ENCODE measurements around the gene CEP63.
"Not testable (repeated sequence)": the region's sequence is repeated elsewhere in the genome, so short reads cannot be mapped to it uniquely, and the experiment has no call there.

CEP63 gene

GRCh38 chr3:134563601-134564000 lies 77.7 kb downstream of the CEP63 start:
- peaks cover 1% of the 10 kb centered on the region for H3K9me3 Mint-ChIP-seq
- H3K4me3 Mint-ChIP-seq, result no peak overlapping the region
- no peak overlapping the region for H3K27ac Mint-ChIP-seq
- H3K36me3 Mint-ChIP-seq, result peaks cover 51% of the 10 kb centered on the region
- H3K4me1 Mint-ChIP-seq, result no peaks in the 10 kb centered on the region
- no peak for ATAC-seq
- no peaks in the 10 kb centered on the region for H3K27me3 Mint-ChIP-seq

GRCh38 chr3:134564991-134565390 lies 79.1 kb downstream of the CEP63 start:
- no peak for ATAC-seq
- H3K36me3 Mint-ChIP-seq, result peaks cover 39% of the 10 kb centered on the region
- H3K4me1 Mint-ChIP-seq, result no peaks in the 10 kb centered on the region
- H3K27ac Mint-ChIP-seq, result no peak overlapping the region
- H3K27me3 Mint-ChIP-seq, result no peaks in the 10 kb centered on the region
- no peak overlapping the region for H3K4me3 Mint-ChIP-seq
- peaks cover 7% of the 10 kb centered on the region for H3K9me3 Mint-ChIP-seq

GRCh38 chr3:134567605-134568004 lies 81.7 kb downstream of the CEP63 start:
- peaks cover 26% of the 10 kb centered on the region for H3K36me3 Mint-ChIP-seq
- H3K27me3 Mint-ChIP-seq, result no peaks in the 10 kb centered on the region
- no peak for ATAC-seq
- peaks cover 18% of the 10 kb centered on the region for H3K9me3 Mint-ChIP-seq
- no peak overlapping the region for H3K4me3 Mint-ChIP-seq
- no peak overlapping the region for H3K27ac Mint-ChIP-seq
- no peaks in the 10 kb centered on the region for H3K4me1 Mint-ChIP-seq

- H3K4me1 Mint-ChIP-seq, result no peaks in the 10 kb centered on the region
- H3K36me3 Mint-ChIP-seq, result peaks cover 17% of the 10 kb centered on the region
- no peak for ATAC-seq
- H3K9me3 Mint-ChIP-seq, result peaks cover 23% of the 10 kb centered on the region
- H3K27ac Mint-ChIP-seq, result no peak overlapping the region
- H3K4me3 Mint-ChIP-seq, result no peak overlapping the region
- no peaks in the 10 kb centered on the region for H3K27me3 Mint-ChIP-seq
Observed at GRCh38 chr3:134568790-134569189, 82.9 kb downstream of the CEP63 start.

- peaks cover 26% of the 10 kb centered on the region for H3K9me3 Mint-ChIP-seq
Observed at GRCh38 chr3:134569899-134570298, 84.0 kb downstream of the CEP63 start.

GRCh38 chr3:134576426-134576825 lies 90.6 kb downstream of the CEP63 start:
- Mint-ChIP-seq H3K27me3 (no peaks in the 10 kb centered on the region), H3K4me3 (no peak overlapping the region), H3K4me1 (no peaks in the 10 kb centered on the region), H3K27ac (no peak overlapping the region), H3K9me3 (peaks cover 14% of the 10 kb centered on the region), H3K36me3 (peaks cover 11% of the 10 kb centered on the region)
- ATAC-seq, result no peak

More at GRCh38 chr3:134569899-134570298, 84.0 kb downstream of the CEP63 start:
- peaks cover 14% of the 10 kb centered on the region for H3K36me3 Mint-ChIP-seq
- not testable (repeated sequence) for H3K4me3 Mint-ChIP-seq, ATAC-seq, H3K27me3 Mint-ChIP-seq, H3K27ac Mint-ChIP-seq, H3K4me1 Mint-ChIP-seq

- Mint-ChIP-seq H3K36me3 (peaks cover 11% of the 10 kb centered on the region), H3K27me3 (no peaks in the 10 kb centered on the region), H3K4me3 (no peak overlapping the region), H3K27ac (no peak overlapping the region), H3K4me1 (no peaks in the 10 kb centered on the region), H3K9me3 (peaks cover 14% of the 10 kb centered on the region)
- ATAC-seq, result no peak
Observed at GRCh38 chr3:134576831-134577230, 91.0 kb downstream of the CEP63 start.

GRCh38 chr3:134579141-134579665 lies 93.3 kb downstream of the CEP63 start:
- Mint-ChIP-seq H3K36me3 (peaks cover 6% of the 10 kb centered on the region), H3K27ac (no peak overlapping the region), H3K9me3 (peaks cover 7% of the 10 kb centered on the region), H3K27me3 (no peaks in the 10 kb centered on the region), H3K4me1 (no peaks in the 10 kb centered on the region), H3K4me3 (no peak overlapping the region)
- ATAC-seq, result no peak

GRCh38 chr3:134590766-134591165 lies 104.9 kb downstream of the CEP63 start:
- ATAC-seq, result no peak
- no peak overlapping the region for H3K27ac Mint-ChIP-seq
- H3K9me3 Mint-ChIP-seq, result no peaks in the 10 kb centered on the region
- H3K36me3 Mint-ChIP-seq, result no peaks in the 10 kb centered on the region
- no peak overlapping the region for H3K4me3 Mint-ChIP-seq
- peaks cover 17% of the 10 kb centered on the region for H3K27me3 Mint-ChIP-seq
- H3K4me1 Mint-ChIP-seq, result no peaks in the 10 kb centered on the region

GRCh38 chr3:134592806-134593205 lies 106.9 kb downstream of the CEP63 start:
- ATAC-seq, result no peak
- no peaks in the 10 kb centered on the region for H3K4me1 Mint-ChIP-seq

GRCh38 chr3:134594331-134594741 lies 108.5 kb downstream of the CEP63 start:
- Mint-ChIP-seq H3K36me3 (no peaks in the 10 kb centered on the region), H3K27ac (no peak overlapping the region), H3K27me3 (peaks cover 10% of the 10 kb centered on the region), H3K9me3 (no peaks in the 10 kb centered on the region), H3K4me3 (no peak overlapping the region), H3K4me1 (no peaks in the 10 kb centered on the region)
- no peak for ATAC-seq

More at GRCh38 chr3:134592806-134593205, 106.9 kb downstream of the CEP63 start:
- peaks cover 10% of the 10 kb centered on the region for H3K27me3 Mint-ChIP-seq
- no peaks in the 10 kb centered on the region for H3K9me3 Mint-ChIP-seq
- no peak overlapping the region for H3K27ac Mint-ChIP-seq
- no peak overlapping the region for H3K4me3 Mint-ChIP-seq
- no peaks in the 10 kb centered on the region for H3K36me3 Mint-ChIP-seq

GRCh38 chr3:134594986-134595385 lies 109.1 kb downstream of the CEP63 start:
- not testable (repeated sequence) for H3K27ac Mint-ChIP-seq, ATAC-seq, H3K4me3 Mint-ChIP-seq, H3K4me1 Mint-ChIP-seq, H3K36me3 Mint-ChIP-seq, H3K9me3 Mint-ChIP-seq
- peaks cover 10% of the 10 kb centered on the region for H3K27me3 Mint-ChIP-seq

GRCh38 chr3:134597390-134597970 lies 111.6 kb downstream of the CEP63 start:
- no peaks in the 10 kb centered on the region for H3K9me3 Mint-ChIP-seq
- no peak overlapping the region for H3K4me3 Mint-ChIP-seq

GRCh38 chr3:134598763-134599545 lies 113.1 kb downstream of the CEP63 start:
- Mint-ChIP-seq H3K27me3 (peaks cover 18% of the 10 kb centered on the region), H3K4me1 (peaks cover 8% of the 10 kb centered on the region), H3K9me3 (no peaks in the 10 kb centered on the region), H3K4me3 (no peak overlapping the region), H3K27ac (no peak overlapping the region), H3K36me3 (no peaks in the 10 kb centered on the region)
- ATAC-seq, result no peak

More at GRCh38 chr3:134597390-134597970, 111.6 kb downstream of the CEP63 start:
- H3K4me1 Mint-ChIP-seq, result peaks cover 8% of the 10 kb centered on the region
- H3K27ac Mint-ChIP-seq, result no peak overlapping the region
- ATAC-seq, result no peak
- peaks cover 21% of the 10 kb centered on the region for H3K27me3 Mint-ChIP-seq
- no peaks in the 10 kb centered on the region for H3K36me3 Mint-ChIP-seq

GRCh38 chr3:134600206-134600605 lies 114.3 kb downstream of the CEP63 start:
- Mint-ChIP-seq H3K27me3 (peaks cover 10% of the 10 kb centered on the region), H3K9me3 (no peaks in the 10 kb centered on the region), H3K27ac (no peak overlapping the region), H3K4me3 (no peak overlapping the region), H3K4me1 (peaks cover 8% of the 10 kb centered on the region), H3K36me3 (no peaks in the 10 kb centered on the region)
- ATAC-seq, result no peak
